ENCODE results near the gene BMPR1B. TPM values are rescaled to one million over a fixed set of nuclear protein-coding genes. Genes with fewer than 3 reads are reported as not detected.

Gene BMPR1B
- total RNA-seq, 2 experiments from 2014 or later = not detected

- no peak for ATAC-seq (ENCODE audit: poor library complexity)
- H3K4me1 Mint-ChIP-seq (ENCODE audit: low read depth) = peaks cover 21% of the 10 kb centered on the region
- CTCF ChIA-PET = no interaction called here
Measured at GRCh38 chr4:94912606-94913005, 154.9 kb downstream of the BMPR1B start.

GRCh38 chr4:94913316-94913715 lies 155.6 kb downstream of the BMPR1B start:
- no peak for TF ChIP-seq CTCF (IDR thresholded peaks at IDR 0.05)
- Mint-ChIP-seq H3K4me3 (no peak overlapping the region), H3K27me3 (no peaks in the 10 kb centered on the region), H3K27ac (no peak overlapping the region), H3K36me3 (ENCODE audit: low read depth) (no peaks in the 10 kb centered on the region), H3K4me1 (ENCODE audit: low read depth) (peaks cover 21% of the 10 kb centered on the region), H3K9me3 (peaks cover 13% of the 10 kb centered on the region)
- intact Hi-C loops (cut with DNase I, micrococcal nuclease) = no loop called here
- POLR2A ChIA-PET = no interaction called here
- no peaks in the 10 kb centered on the region for H3K27me3 ChIP-seq (ENCODE audit: control insufficient read depth in 1 of 2, insufficient read depth in 2 of 2, low read length in 2 of 2)
- CTCF ChIA-PET = no interaction called here
- no peaks in the 10 kb centered on the region for H3K36me3 ChIP-seq (ENCODE audit: insufficient read depth, low read length)
- H3K9me3 ChIP-seq (ENCODE audit: control insufficient read depth in 1 of 2, insufficient read depth in 1 of 2, low read length in 2 of 2) = peaks cover 9% of the 10 kb centered on the region in 2 experiments
- no peak overlapping the region for H3K27ac ChIP-seq (ENCODE audit: low read depth in 1 of 2, low read length in 2 of 2)
- DNase-seq = peak in 1 of 14 experiments; percentile 27
- peaks cover 5% of the 10 kb centered on the region for H3K4me1 ChIP-seq (ENCODE audit: insufficient read depth, low read length)
- ATAC-seq (ENCODE audit: poor library complexity) = no peak
- no peak overlapping the region for H3K4me3 ChIP-seq (ENCODE audit: low read length)

More at GRCh38 chr4:94912606-94913005, 154.9 kb downstream of the BMPR1B start:
- H3K27ac ChIP-seq (ENCODE audit: low read depth in 1 of 2, low read length in 2 of 2) = peak overlapping the region in 1 of 2 donors; percentile 10
- H3K36me3 Mint-ChIP-seq (ENCODE audit: low read depth) = no peaks in the 10 kb centered on the region
- H3K4me3 ChIP-seq (ENCODE audit: low read length) = no peak overlapping the region
- POLR2A ChIA-PET = interaction anchor here (0.6 kb wide), 2 partner anchors 34 to 178 kb away, joined by 3 read pairs; no protein-coding TSS in a partner anchor
- DNase-seq = no peak
- peaks cover 10% of the 10 kb centered on the region for H3K9me3 Mint-ChIP-seq
- peaks cover 5% of the 10 kb centered on the region for H3K4me1 ChIP-seq (ENCODE audit: insufficient read depth, low read length)
- TF ChIP-seq CTCF (IDR thresholded peaks at IDR 0.05) = no peak
- H3K36me3 ChIP-seq (ENCODE audit: insufficient read depth, low read length) = no peaks in the 10 kb centered on the region
- H3K27me3 Mint-ChIP-seq = no peaks in the 10 kb centered on the region
- intact Hi-C loops (cut with DNase I, micrococcal nuclease) = no loop called here
- H3K4me3 Mint-ChIP-seq = no peak overlapping the region
- H3K27ac Mint-ChIP-seq = no peak overlapping the region
- H3K27me3 ChIP-seq (ENCODE audit: control insufficient read depth in 1 of 2, insufficient read depth in 2 of 2, low read length in 2 of 2) = no peaks in the 10 kb centered on the region
- H3K9me3 ChIP-seq (ENCODE audit: control insufficient read depth in 1 of 2, insufficient read depth in 1 of 2, low read length in 2 of 2) = peaks cover 9% of the 10 kb centered on the region in 2 experiments

GRCh38 chr4:94917146-94917545 lies 159.4 kb downstream of the BMPR1B start:
- intact Hi-C loops (cut with DNase I, micrococcal nuclease) = no loop called here
- H3K27ac Mint-ChIP-seq = no peak overlapping the region
- no peak overlapping the region for H3K4me3 Mint-ChIP-seq
- no peaks in the 10 kb centered on the region for H3K36me3 ChIP-seq (ENCODE audit: insufficient read depth, low read length)
- DNase-seq (no peak), ATAC-seq (ENCODE audit: poor library complexity) (no peak)
- CTCF ChIA-PET = no interaction called here
- POLR2A ChIA-PET = no interaction called here
- TF ChIP-seq CTCF (IDR thresholded peaks at IDR 0.05) = no peak
- H3K4me3 ChIP-seq (ENCODE audit: low read length) = no peak overlapping the region
- peaks cover 9% of the 10 kb centered on the region in 2 experiments for H3K9me3 ChIP-seq (ENCODE audit: control insufficient read depth in 1 of 2, insufficient read depth in 1 of 2, low read length in 2 of 2)
- H3K27ac ChIP-seq (ENCODE audit: low read depth in 1 of 2, low read length in 2 of 2) = no peak overlapping the region
- H3K27me3 ChIP-seq (ENCODE audit: control insufficient read depth in 1 of 2, insufficient read depth in 2 of 2, low read length in 2 of 2) = no peaks in the 10 kb centered on the region
- H3K27me3 Mint-ChIP-seq = no peaks in the 10 kb centered on the region
- no peaks in the 10 kb centered on the region for H3K36me3 Mint-ChIP-seq (ENCODE audit: low read depth)
- H3K4me1 Mint-ChIP-seq (ENCODE audit: low read depth) = peaks cover 16% of the 10 kb centered on the region
- H3K4me1 ChIP-seq (ENCODE audit: insufficient read depth, low read length) = peaks cover 4% of the 10 kb centered on the region
- peaks cover 13% of the 10 kb centered on the region for H3K9me3 Mint-ChIP-seq
